GM12865 (cell line): Measurements from ENCODE around the gene ZNF598.

ENCODE experiments used
- DNase-seq: peaks from one replicate; pipeline ENCODE4 v3.0.0; 2010; ENCODE audit warnings: low read depth
- H3K4me3 ChIP-seq: 2 replicates; pipeline ENCODE4 v1.5.1; 2011; ENCODE audit warnings: mild to moderate bottlenecking, low read depth, low read length, control low read depth
- CTCF ChIP-seq: IDR thresholded peaks from 2 replicates; pipeline ENCODE4 v1.5.1; 2011; ENCODE audit warnings: low read length, control low read depth, low read depth, inconsistent platforms; ENCODE audit not compliant: insufficient read depth; ENCODE audit errors: missing control alignments

ZNF598 gene

GRCh38 chr16:2031081-2031577 lies 21.5 kb upstream of the ZNF598 start:
- no peak for DNase-seq
- no peak for TF ChIP-seq CTCF
- no peak overlapping the region for H3K4me3 ChIP-seq

DNA sequence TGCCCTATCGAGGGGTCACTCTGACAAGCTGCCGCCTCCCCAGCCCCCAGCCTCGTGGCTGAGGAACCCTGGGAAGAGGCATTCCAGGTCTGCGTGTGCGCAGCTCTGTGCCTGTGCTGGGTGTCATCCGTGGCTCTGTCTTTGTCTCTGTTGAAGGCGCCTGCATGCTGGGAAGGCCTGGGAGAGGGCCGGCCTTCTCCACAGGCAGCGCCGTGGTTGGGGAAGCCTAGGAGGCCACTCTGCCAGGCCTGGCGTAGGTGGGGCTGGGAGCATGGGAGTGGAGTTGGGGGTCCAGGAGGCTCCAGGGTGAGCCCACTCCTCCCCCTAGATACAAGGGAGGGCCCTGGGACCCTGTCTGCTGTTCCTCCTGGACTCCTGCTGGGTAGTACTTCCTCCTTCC lies 20.4 kb upstream of the ZNF598 start:
- no peak for TF ChIP-seq CTCF
- H3K4me3 ChIP-seq, result no peak overlapping the region
- no peak for DNase-seq

GRCh38 chr16:2029350-2029749 lies 19.7 kb upstream of the ZNF598 start:
- H3K4me3 ChIP-seq, result no peak overlapping the region
- no peak for TF ChIP-seq CTCF
- no peak for DNase-seq

DNA sequence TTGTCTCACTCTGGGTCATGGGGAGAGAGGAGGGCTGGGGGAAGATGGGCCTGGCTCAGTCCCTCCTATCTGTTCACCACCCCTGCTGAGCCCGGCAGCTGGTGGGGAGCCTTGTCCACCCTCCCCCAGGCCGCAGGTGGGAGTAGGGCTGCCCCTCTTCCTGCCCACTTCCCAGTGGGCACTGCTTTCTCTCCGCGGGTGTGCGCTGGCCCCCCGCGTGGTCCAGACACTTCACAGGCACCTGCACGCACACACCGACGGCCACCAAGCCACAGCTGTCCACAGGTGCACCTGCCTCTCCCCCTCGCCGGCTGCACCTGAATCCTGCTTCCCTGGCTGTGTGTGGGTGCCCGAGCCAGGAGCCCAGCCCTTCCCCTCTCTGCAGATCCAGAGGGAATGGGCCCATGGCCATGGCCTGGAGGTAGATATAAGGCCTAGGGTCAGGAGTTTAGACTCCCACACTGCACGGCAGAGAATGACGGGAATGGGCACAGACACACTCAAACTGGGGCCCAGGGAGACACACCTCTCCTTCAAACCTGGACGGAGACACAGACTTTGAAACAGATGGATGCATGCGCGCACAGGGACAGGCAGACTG lies 19.1 kb upstream of the ZNF598 start:
- TF ChIP-seq CTCF, result no peak
- no peak overlapping the region for H3K4me3 ChIP-seq
- DNase-seq, result no peak

GRCh38 chr16:2028146-2028545 lies 18.5 kb upstream of the ZNF598 start:
- TF ChIP-seq CTCF, result no peak
- no peak overlapping the region for H3K4me3 ChIP-seq
- no peak for DNase-seq

- DNase-seq, result no peak
- no peak overlapping the region; the same call in 1 of the 2 replicates for H3K4me3 ChIP-seq
- peak; percentile 2 for TF ChIP-seq CTCF
Observed at GRCh38 chr16:2027024-2028010, 17.7 kb upstream of the ZNF598 start.
